A673 (cell line): ENCODE data around the gene EGFL8. TPM values are rescaled to one million over a fixed set of nuclear protein-coding genes. Genes with fewer than 3 reads are reported as not detected.
A peak's percentile ranks its signal among the peaks of the same experiment; 100 is the strongest.

Source experiments
- BruUV-seq: library from RNA; stranded (reverse); fragments of 400-500 nt; replicated peaks from 2 replicates; lab custom pipeline; 2021; lab: Mats Ljungman, UMichigan
- CTCF ChIA-PET: fragments of 300-600 bp; sonication (Branson Sonifier 250); formaldehyde crosslinking; loops from one replicate; lab custom pipeline; 2022; ENCODE audit warnings: antibody characterized with exemption; lab: Charles Lee
- POLR2A ChIA-PET: fragments of 300-600 bp; sonication (Branson Sonifier 250); formaldehyde crosslinking; loops from one replicate; lab custom pipeline; 2022; ENCODE audit warnings: antibody characterized with exemption; ENCODE audit not compliant: low non-redundant PET; lab: Charles Lee
- DNase-seq: peaks from one replicate; pipeline ENCODE4 v3.0.0-alpha.2; 2015; ENCODE audit warnings: low spot score
- H3K27ac ChIP-seq: fragments of 200-600 bp; sonication (generic); 2 replicates; pipeline ENCODE4 v1.5.1; 2016; ENCODE audit warnings: mixed run types, low read depth, mild to moderate bottlenecking, mixed read lengths, antibody characterized with exemption, low read length; ENCODE audit not compliant: poor library complexity, severe bottlenecking
- H3K27me3 ChIP-seq: fragments of 200-600 bp; sonication (generic); replicated peaks from 2 replicates; pipeline ENCODE4 v1.6.1; 2017; ENCODE audit warnings: mixed run types, low read depth, mild to moderate bottlenecking, mixed read lengths, antibody characterized with exemption, low read length; ENCODE audit not compliant: insufficient read depth, poor library complexity
- H3K36me3 ChIP-seq: fragments of 200-600 bp; sonication (generic); 2 replicates; pipeline ENCODE4 v1.6.1; 2016; ENCODE audit warnings: mixed run types, mild to moderate bottlenecking, mixed read lengths, antibody characterized with exemption, low read length; ENCODE audit not compliant: insufficient read depth, poor library complexity, severe bottlenecking
- H3K4me1 ChIP-seq: fragments of 200-600 bp; sonication (generic); 2 replicates; pipeline ENCODE4 v1.6.1; 2017; ENCODE audit warnings: mixed run types, mild to moderate bottlenecking, mixed read lengths, antibody characterized with exemption, low read length; ENCODE audit not compliant: insufficient read depth, poor library complexity, severe bottlenecking
- H3K4me3 ChIP-seq: fragments of 200-600 bp; sonication (generic); 2 replicates; pipeline ENCODE4 v1.5.1; 2016; ENCODE audit warnings: low read depth, mixed run types, mild to moderate bottlenecking, mixed read lengths, low read length; ENCODE audit not compliant: poor library complexity, severe bottlenecking
- H3K9me3 ChIP-seq: fragments of 200-600 bp; sonication (generic); 2 replicates; pipeline ENCODE4 v1.6.1; 2016; ENCODE audit warnings: mixed run types, low read depth, mild to moderate bottlenecking, mixed read lengths, antibody characterized with exemption, low read length; ENCODE audit not compliant: poor library complexity, severe bottlenecking
- CTCF ChIP-seq: fragments of 300-800, 200-600 bp; sonication (generic); conservative IDR thresholded peaks from 2 replicates; pipeline ENCODE4 v1.5.1; 2017; ENCODE audit warnings: low read depth, mild to moderate bottlenecking, antibody characterized with exemption, low read length, moderate library complexity, mixed read lengths
- EZH2 ChIP-seq: fragments of 200-600 bp; sonication (generic); IDR thresholded peaks from 2 replicates; pipeline ENCODE4 v1.6.1; 2017; ENCODE audit warnings: borderline replicate concordance, low read depth, mild to moderate bottlenecking, mixed read lengths, antibody characterized with exemption, low read length; ENCODE audit not compliant: poor library complexity, severe bottlenecking
- intact Hi-C: fragments of 100-400 bp; cut with micrococcal nuclease; formaldehyde crosslinking; loops from one replicate; pipeline ENCODE4 v1.10.0; 2022; ENCODE audit not compliant: unreplicated experiment
- total RNA-seq: library from RNA; stranded (reverse); gene quantifications from 2 replicates; pipeline ENCODE4 v1.2.3, GENCODE V29; 2021

The EGFL8 gene
- total RNA-seq, 1 experiment from 2014 or later, result 32.4 TPM

- H3K4me3 ChIP-seq, result peak overlapping the region; percentile 89
- peak overlapping the region; percentile 97 for H3K27ac ChIP-seq
- peaks cover 18% of the 10 kb centered on the region for H3K36me3 ChIP-seq
- H3K9me3 ChIP-seq, result no peaks in the 10 kb centered on the region
- no TSS peak for BruUV-seq
- ChIA-PET CTCF (interaction anchor here (1.2 kb wide), 1 partner anchor 63 kb away, joined by 3 read pairs; the partner anchor contains the start of gene PBX2), POLR2A (no interaction called here)
- TF ChIP-seq CTCF (no peak), EZH2 (no peak)
- no peaks in the 10 kb centered on the region for H3K27me3 ChIP-seq
- peaks cover 21% of the 10 kb centered on the region for H3K4me1 ChIP-seq
- no peak for DNase-seq
- intact Hi-C loops, result no loop called here
Observed at GRCh38 chr6:32127409-32127716, 37.0 kb upstream of the EGFL8 start.

GRCh38 chr6:32127717-32128592 is 36.4 kb upstream of the EGFL8 start, which contains the start of gene ATF6B:
Gene ATF6B (minus strand): TSS chr6:32128246. CDS start chr6:32128207, 39 bp downstream.
- no peaks in the 10 kb centered on the region for H3K9me3 ChIP-seq
- intact Hi-C loops, result loop anchor here (2.0 kb wide), 1 partner anchor 67 kb away; no protein-coding TSS in a partner anchor
- TF ChIP-seq EZH2 (no peak), CTCF (no peak)
- H3K4me3 ChIP-seq, result peak within 1 kb of the TSS; percentile 89
- H3K27ac ChIP-seq, result peak within 1 kb of the TSS; percentile 97
- H3K36me3 ChIP-seq, result peaks cover 14% of the 10 kb centered on the region
- ChIA-PET CTCF (interaction anchor here (1.2 kb wide), 1 partner anchor 62 kb away, joined by 3 read pairs; the partner anchor contains the start of gene PBX2), POLR2A (no interaction called here)
- H3K27me3 ChIP-seq, result no peaks in the 10 kb centered on the region
- H3K4me1 ChIP-seq, result peaks cover 21% of the 10 kb centered on the region
- DNase-seq, result peak; percentile 100
- BruUV-seq, result no TSS peak

GRCh38 chr6:32128751-32129296 is 35.6 kb upstream of the EGFL8 start:
- intact Hi-C loops, result loop anchor here (2.0 kb wide), 1 partner anchor 66 kb away; no protein-coding TSS in a partner anchor
- H3K4me1 ChIP-seq, result peaks cover 21% of the 10 kb centered on the region
- no TSS peak for BruUV-seq
- ChIA-PET CTCF (interaction anchor here (0.5 to 1.2 kb wide), 2 partner anchors 62 to 170 kb away, joined by 3 read pairs; partner anchors contain the start of genes NELFE, PBX2 and SKIC2), POLR2A (interaction anchor here (0.8 kb wide), 1 partner anchor 67 kb away, joined by 3 read pairs; no protein-coding TSS in a partner anchor)
- H3K4me3 ChIP-seq, result peak overlapping the region; percentile 89
- TF ChIP-seq EZH2 (no peak), CTCF (no peak)
- no peaks in the 10 kb centered on the region for H3K9me3 ChIP-seq
- H3K36me3 ChIP-seq, result peaks cover 9% of the 10 kb centered on the region
- H3K27ac ChIP-seq, result peak overlapping the region; percentile 97
- DNase-seq, result no peak
- H3K27me3 ChIP-seq, result no peaks in the 10 kb centered on the region
